ENCODE results near the gene RNU5B-1.
"Not testable (repeated sequence)": the region's sequence is repeated elsewhere in the genome, so short reads cannot be mapped to it uniquely, and the experiment has no call there.

RNU5B-1 gene

DNA sequence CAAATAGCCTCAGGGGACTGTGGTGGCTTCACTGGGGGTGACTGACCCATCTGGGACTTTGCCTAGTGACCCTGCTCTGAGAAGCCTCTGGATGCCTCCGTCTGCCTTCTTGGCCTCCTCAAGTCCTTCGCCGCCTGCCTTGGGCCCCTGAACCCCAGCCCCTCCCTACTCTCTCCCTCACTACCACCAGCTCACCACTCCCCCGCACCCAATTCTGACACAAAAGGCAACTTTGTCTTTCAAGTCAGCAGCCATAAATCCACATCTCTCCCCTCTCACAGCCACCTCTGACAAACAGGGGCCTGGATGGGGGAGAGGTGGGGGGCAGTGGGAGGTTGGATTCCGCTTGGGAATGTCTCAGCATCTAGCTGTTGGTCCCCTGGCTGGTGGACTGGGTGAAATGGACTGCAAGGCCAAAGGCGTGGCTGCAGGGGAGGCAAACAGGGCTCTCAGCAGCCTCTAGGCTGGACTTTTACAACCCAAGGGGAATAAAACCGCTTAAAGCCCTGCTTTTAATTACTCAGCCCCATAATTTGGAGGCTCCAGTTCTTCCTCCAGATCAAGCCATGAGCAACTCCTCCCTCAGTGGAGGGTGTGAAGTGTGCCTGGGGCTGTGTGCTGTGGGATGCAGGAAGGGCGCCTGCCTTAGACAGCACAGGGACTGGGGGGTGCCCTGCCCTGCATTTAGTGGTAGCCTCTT is 39.9 kb downstream of the RNU5B-1 start:
- no peak for DNase-seq

DNA sequence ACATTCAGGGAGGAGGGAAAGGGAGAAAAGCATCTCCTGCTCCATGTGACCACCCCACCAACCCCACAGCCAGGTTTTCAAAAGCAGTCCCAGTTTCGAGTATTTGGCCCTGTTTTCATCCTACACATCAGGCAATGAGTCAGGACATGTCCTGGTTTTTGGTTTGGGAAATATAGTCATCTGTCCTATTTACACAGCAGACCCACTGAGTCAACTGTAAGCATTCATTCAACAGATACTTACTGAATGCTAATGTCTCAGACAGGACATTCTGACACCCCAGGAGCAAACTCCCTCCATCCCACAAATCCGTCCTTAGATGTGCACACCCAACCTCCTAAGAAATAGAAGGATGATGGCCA is 40.4 kb downstream of the RNU5B-1 start:
- DNase-seq: no peak

DNA sequence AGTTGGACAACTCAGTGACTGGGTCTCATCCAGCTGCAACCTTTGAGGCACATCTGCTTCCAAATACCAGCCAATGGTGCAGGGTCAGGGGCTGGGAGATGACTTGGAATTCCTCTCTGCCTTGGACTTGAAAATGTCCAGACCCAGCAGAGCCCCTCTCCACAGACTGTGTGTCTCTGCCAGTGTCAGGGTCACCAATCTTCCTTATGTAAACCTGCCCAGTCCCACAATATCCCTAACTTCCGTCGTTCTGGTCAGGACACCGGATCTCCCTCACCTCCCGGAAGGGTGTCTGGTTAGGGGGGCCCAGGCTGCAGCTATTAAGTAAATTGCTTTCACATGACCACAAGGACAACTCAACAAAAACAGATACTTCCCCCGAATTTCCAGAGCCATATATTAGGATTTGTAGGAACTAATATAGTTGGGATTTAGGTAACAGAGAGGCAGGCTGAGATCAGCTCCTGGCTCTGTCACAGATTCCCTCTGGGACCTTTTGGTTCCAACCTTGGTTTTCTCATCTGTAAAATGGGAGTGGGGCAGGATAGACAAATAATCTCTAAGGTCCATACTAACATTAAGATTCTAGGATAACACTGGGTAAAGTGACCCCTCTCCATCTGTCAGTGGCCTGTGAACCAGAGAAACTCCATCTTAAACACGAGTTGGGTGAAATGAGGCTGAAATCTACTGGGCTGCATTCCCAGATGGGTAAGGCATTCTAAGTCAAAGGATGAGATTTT is 42.5 kb downstream of the RNU5B-1 start:
- no peak for DNase-seq

DNA sequence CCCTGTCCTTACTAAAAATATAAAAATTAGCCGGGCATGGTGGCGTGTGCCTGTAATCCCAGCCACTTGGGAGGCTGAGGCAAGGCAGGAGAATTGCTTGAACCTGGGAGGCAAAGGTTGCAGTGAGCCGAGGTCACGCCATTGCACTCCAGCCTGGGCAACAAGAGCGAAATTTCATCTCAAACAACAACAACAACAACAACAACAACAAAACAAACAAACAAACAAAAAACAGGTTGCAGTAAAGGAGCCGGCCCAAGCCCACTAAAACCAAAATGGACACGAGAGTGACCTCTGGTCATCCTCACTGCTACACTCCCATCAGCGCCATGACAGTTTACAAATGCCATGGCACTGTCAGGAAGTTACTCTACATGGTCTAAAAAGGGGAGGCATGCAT is 43.3 kb downstream of the RNU5B-1 start:
- not testable (repeated sequence) for DNase-seq

DNA sequence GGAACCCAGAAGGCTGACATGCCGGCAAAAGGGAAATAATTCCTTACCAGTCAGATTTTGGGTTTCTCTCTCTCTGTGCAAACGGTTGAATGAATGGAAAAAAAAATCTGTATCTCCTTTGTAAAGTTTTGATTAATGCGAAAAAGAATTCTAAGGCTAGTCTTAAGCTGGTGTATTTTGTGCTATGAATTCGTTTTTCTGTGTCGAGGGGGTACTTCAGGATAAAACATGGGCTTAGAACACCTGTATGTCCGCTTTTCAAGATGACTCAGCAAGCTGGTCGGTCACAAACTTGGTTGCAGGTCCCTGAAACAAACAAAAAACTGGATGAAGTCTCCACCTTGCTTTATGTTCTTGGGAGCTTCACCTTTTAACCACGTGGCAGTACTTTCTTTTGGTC is 44.9 kb downstream of the RNU5B-1 start:
- DNase-seq: no peak

DNA sequence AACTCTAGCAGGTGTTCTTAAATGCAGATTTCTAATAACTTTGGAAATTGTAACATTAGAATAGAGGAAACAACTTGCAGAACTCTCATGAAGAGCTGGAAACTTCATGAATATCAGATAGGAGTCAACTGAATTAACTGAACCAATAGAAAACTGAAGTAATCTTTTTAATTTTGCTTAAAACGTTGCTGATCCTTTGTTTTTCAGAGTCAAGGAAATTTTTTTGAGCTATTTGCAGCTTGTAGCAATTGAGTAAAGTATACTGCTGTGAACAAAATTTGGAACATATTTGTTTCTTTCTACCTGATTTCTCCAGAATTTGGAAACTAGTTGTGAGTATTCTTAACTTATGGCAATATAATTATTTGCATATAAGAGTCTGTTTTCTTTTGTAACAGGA is 47.5 kb downstream of the RNU5B-1 start:
- not testable (repeated sequence) for DNase-seq
